H9 (cell line): ENCODE data around the gene HDAC1. TPM values are rescaled to one million over a fixed set of nuclear protein-coding genes. Genes with fewer than 3 reads are reported as not detected.
"Not testable (repeated sequence)": the region's sequence is repeated elsewhere in the genome, so short reads cannot be mapped to it uniquely, and the experiment has no call there.

Experiments
- DNase-seq: peaks from one replicate; pipeline ENCODE4 v3.0.0-alpha.2; 2017
- H2AFZ ChIP-seq: one replicate; pipeline ENCODE4 v1.6.1; 2013; ENCODE audit warnings: mild to moderate bottlenecking, low read length, control low read depth, moderate library complexity
- H2AK5ac ChIP-seq: 2 replicates; pipeline ENCODE4 v1.6.1; 2013; ENCODE audit warnings: low read length, control low read depth, mixed read lengths; ENCODE audit not compliant: insufficient read length
- H2BK120ac ChIP-seq: one replicate; pipeline ENCODE4 v1.6.1; 2013; ENCODE audit warnings: low read depth, mild to moderate bottlenecking, low read length, control low read depth, inconsistent platforms; ENCODE audit not compliant: poor library complexity, severe bottlenecking
- H2BK12ac ChIP-seq: 2 replicates; pipeline ENCODE4 v1.6.1; 2013; ENCODE audit warnings: low read length, control low read depth, mixed read lengths, low read depth; ENCODE audit not compliant: insufficient read length
- H2BK15ac ChIP-seq: 2 replicates; pipeline ENCODE4 v1.6.1; 2013; ENCODE audit warnings: low read depth, low read length, control low read depth
- H2BK20ac ChIP-seq: one replicate; pipeline ENCODE4 v1.6.1; 2013; ENCODE audit warnings: low read depth, mild to moderate bottlenecking, low read length, control low read depth, inconsistent platforms; ENCODE audit not compliant: poor library complexity, severe bottlenecking
- H2BK5ac ChIP-seq: 2 replicates; pipeline ENCODE4 v1.6.1; 2013; ENCODE audit warnings: low read length, control low read depth, mixed read lengths; ENCODE audit not compliant: insufficient read length
- H3K14ac ChIP-seq: 2 replicates; pipeline ENCODE4 v1.6.1; 2013; ENCODE audit warnings: low read length, control low read depth; ENCODE audit not compliant: insufficient read depth
- H3K18ac ChIP-seq: 2 replicates; pipeline ENCODE4 v1.6.1; 2013; ENCODE audit warnings: low read depth, mild to moderate bottlenecking, mixed read lengths, low read length, control low read depth; ENCODE audit not compliant: insufficient read length
- H3K23ac ChIP-seq: 2 replicates; pipeline ENCODE4 v1.6.1; 2013; ENCODE audit warnings: low read length, control low read depth, mixed read lengths, low read depth; ENCODE audit not compliant: insufficient read length
- H3K23me2 ChIP-seq: 2 replicates; pipeline ENCODE4 v1.6.1; 2013; ENCODE audit warnings: low read depth, mild to moderate bottlenecking, mixed read lengths, low read length, control low read depth; ENCODE audit not compliant: insufficient read length, poor library complexity, severe bottlenecking
- H3K27ac ChIP-seq: 2 replicates; pipeline ENCODE4 v1.5.1; 2013; ENCODE audit warnings: low read length, control low read depth, mixed read lengths, low read depth; ENCODE audit not compliant: insufficient read length
- H3K27me3 ChIP-seq: 2 replicates; pipeline ENCODE4 v1.6.1; 2013; ENCODE audit warnings: low read length, control low read depth, inconsistent platforms; ENCODE audit not compliant: insufficient read depth
- H3K4ac ChIP-seq: 2 replicates; pipeline ENCODE4 v1.6.1; 2013; ENCODE audit warnings: low read depth, mild to moderate bottlenecking, control low read depth, inconsistent platforms, low read length, moderate library complexity
- H3K4me1 ChIP-seq: 2 replicates; pipeline ENCODE4 v1.6.1; 2013; ENCODE audit warnings: low read length, control low read depth, inconsistent platforms; ENCODE audit not compliant: insufficient read depth
- H3K4me2 ChIP-seq: 2 replicates; pipeline ENCODE4 v1.6.1; 2013; ENCODE audit warnings: low read length, control low read depth, mixed read lengths; ENCODE audit not compliant: insufficient read length, insufficient read depth
- H3K56ac ChIP-seq: 2 replicates; pipeline ENCODE4 v1.6.1; 2013; ENCODE audit warnings: low read depth, mild to moderate bottlenecking, mixed read lengths, low read length, control low read depth; ENCODE audit not compliant: insufficient read length
- H3K79me1 ChIP-seq: 2 replicates; pipeline ENCODE4 v1.6.1; 2013; ENCODE audit warnings: low read depth, mild to moderate bottlenecking, moderate library complexity, low read length, control low read depth, inconsistent platforms; ENCODE audit not compliant: insufficient read depth, poor library complexity, severe bottlenecking
- H3K79me2 ChIP-seq: 2 replicates; pipeline ENCODE4 v1.6.1; 2013; ENCODE audit warnings: low read length, control low read depth, inconsistent platforms; ENCODE audit not compliant: insufficient read depth
- H3K9ac ChIP-seq: 2 replicates; pipeline ENCODE4 v1.6.1; 2013; ENCODE audit warnings: low read length, control low read depth, mixed read lengths; ENCODE audit not compliant: insufficient read length; ENCODE audit errors: extremely low read depth
- H3K9me3 ChIP-seq: one replicate; pipeline ENCODE4 v1.6.1; 2013; ENCODE audit warnings: low read depth, low read length, inconsistent platforms; ENCODE audit not compliant: control insufficient read depth
- H3T11ph ChIP-seq: one replicate; pipeline ENCODE4 v1.6.1; 2013; ENCODE audit warnings: mild to moderate bottlenecking, low read length, control low read depth, inconsistent platforms
- H4K20me1 ChIP-seq: one replicate; pipeline ENCODE4 v1.6.1; 2013; ENCODE audit not compliant: control insufficient read depth, insufficient read length, insufficient read depth
- H4K5ac ChIP-seq: 2 replicates; pipeline ENCODE4 v1.6.1; 2013; ENCODE audit warnings: low read depth, mild to moderate bottlenecking, mixed read lengths, low read length, control low read depth; ENCODE audit not compliant: insufficient read length
- H4K8ac ChIP-seq: replicated peaks from 2 replicates; pipeline ENCODE4 v1.6.1; 2013; ENCODE audit warnings: low read length, control low read depth, mixed read lengths, low read depth; ENCODE audit not compliant: insufficient read length
- H4K91ac ChIP-seq: 2 replicates; pipeline ENCODE4 v1.6.1; 2013; ENCODE audit warnings: low read depth, mild to moderate bottlenecking, moderate library complexity, mixed read lengths, low read length, control low read depth; ENCODE audit not compliant: insufficient read length
- H3K27ac Mint-ChIP-seq, 3 experiments: 2 replicates in 2 of 3; 3 replicates in 1 of 3; pipeline ENCODE4 v1.8.0; 2020 to 2021; ENCODE audit warnings: mixed read lengths in 3 of 3, mild to moderate bottlenecking in 1 of 3, moderate library complexity in 1 of 3
- H3K27me3 Mint-ChIP-seq: 2 replicates; pipeline ENCODE4 v1.8.0; 2021; ENCODE audit warnings: low read depth, mild to moderate bottlenecking, moderate library complexity, mixed read lengths
- H3K36me3 Mint-ChIP-seq, 3 experiments: 2 replicates in 2 of 3; 3 replicates in 1 of 3; pipeline ENCODE4 v1.8.0; 2020 to 2021; ENCODE audit warnings: low read depth in 3 of 3, mixed read lengths in 3 of 3; ENCODE audit not compliant: insufficient read depth in 1 of 3
- H3K4me1 Mint-ChIP-seq, 2 experiments: 2 replicates each; pipeline ENCODE4 v1.8.0; 2020; ENCODE audit warnings: mixed read lengths in 2 of 2
- H3K4me3 Mint-ChIP-seq, 2 experiments: 2 replicates in 1 of 2; 3 replicates in 1 of 2; pipeline ENCODE4 v1.8.0; 2020 to 2021; ENCODE audit warnings: mild to moderate bottlenecking in 2 of 2, mixed read lengths in 2 of 2, moderate library complexity in 1 of 2
- H3K9me3 Mint-ChIP-seq, 2 experiments: 2 replicates in 1 of 2; 3 replicates in 1 of 2; pipeline ENCODE4 v1.8.0; 2020; ENCODE audit warnings: mild to moderate bottlenecking in 2 of 2, mixed read lengths in 2 of 2, moderate library complexity in 1 of 2
- CTCF ChIP-seq: fragments of 200-600 bp; sonication (generic); conservative IDR thresholded peaks from 3 replicates; pipeline ENCODE4 v1.8.0; 2021; ENCODE audit warnings: antibody characterized with exemption, mild to moderate bottlenecking
- WGBS: extraction: QIAGEN DNeasy Blood & Tissue Kit; methylation state at CpG from one replicate; pipeline ENCODE4 v1.1.7; 2013; ENCODE audit warnings: missing lambda C conversion rate, low lambda C conversion rate, mixed read lengths; ENCODE audit not compliant: insufficient read length; ENCODE audit errors: extremely low coverage; 5-methylcytosine and 5-hydroxymethylcytosine counted together
- total RNA-seq: library from RNA; stranded (reverse); gene quantifications from 2 replicates; pipeline ENCODE4 v1.2.1, GENCODE V29; 2021

The HDAC1 gene
- total RNA-seq, 1 experiment from 2014 or later = 162 TPM

- Histone ChIP-seq H2BK20ac (no peak overlapping the region), H4K5ac (no peak overlapping the region), H3K4ac (no peak overlapping the region), H2BK5ac (no peak overlapping the region), H3K9me3 (no peaks in the 10 kb centered on the region), H4K20me1 (no peaks in the 10 kb centered on the region), H3K27me3 (peaks cover 3% of the 10 kb centered on the region; the same call in 1 of the 2 replicates), H3K9ac (no peak overlapping the region), H3K23ac (no peak overlapping the region), H3K23me2 (peaks cover 7% of the 10 kb centered on the region), H3K4me1 (no peaks in the 10 kb centered on the region), H3K18ac (no peak overlapping the region), H2BK12ac (no peak overlapping the region), H2AFZ (no peak overlapping the region), H3T11ph (no peak overlapping the region), H4K91ac (no peak overlapping the region), H4K8ac (no peak overlapping the region), H2BK15ac (no peak overlapping the region), H3K14ac (no peak overlapping the region), H3K27ac (no peak overlapping the region), H3K4me2 (no peak overlapping the region), H3K56ac (no peak overlapping the region), H2BK120ac (no peak overlapping the region), H2AK5ac (no peak overlapping the region), H3K79me1 (no peaks in the 10 kb centered on the region), H3K79me2 (no peaks in the 10 kb centered on the region)
- Mint-ChIP-seq H3K27ac (peak overlapping the region in 2 of 3 experiments; percentile 2 to 17; a peak in 1 of 7 replicates), H3K4me1 (peaks cover 16 to 18% of the 10 kb centered on the region in 2 experiments), H3K4me3 (peak overlapping the region in 1 of 2 experiments; percentile 1; a peak in 1 of 5 replicates), H3K36me3 (peaks cover 6 to 25% (median 9%) of the 10 kb centered on the region in 3 experiments), H3K27me3 (peaks cover 23% of the 10 kb centered on the region), H3K9me3 (peaks cover 9 to 10% of the 10 kb centered on the region in 2 experiments)
- TF ChIP-seq CTCF = no peak
- no CpG with 5 or more reads among the region's 2 CpGs for WGBS
- no peak for DNase-seq
Observed at GRCh38 chr1:32353886-32354570, 62.1 kb downstream of the HDAC1 start.

GRCh38 chr1:32355778-32356177 lies 63.9 kb downstream of the HDAC1 start:
- DNase-seq, H4K91ac ChIP-seq, H3K18ac ChIP-seq, H4K20me1 ChIP-seq, H2BK12ac ChIP-seq, H3K9me3 Mint-ChIP-seq, H2AK5ac ChIP-seq, H3K23me2 ChIP-seq, H3K9me3 ChIP-seq, H2BK20ac ChIP-seq, H3K4me1 ChIP-seq, H3K27ac Mint-ChIP-seq, H3K4ac ChIP-seq, H3K27ac ChIP-seq, H3K23ac ChIP-seq, H2BK15ac ChIP-seq, H4K8ac ChIP-seq, H4K5ac ChIP-seq, H3K27me3 ChIP-seq, H3K56ac ChIP-seq, H3K4me3 Mint-ChIP-seq, H2BK120ac ChIP-seq, H3K79me1 ChIP-seq, H3K79me2 ChIP-seq, H3K4me2 ChIP-seq, H2BK5ac ChIP-seq, H3K14ac ChIP-seq, H2AFZ ChIP-seq, H3K9ac ChIP-seq, H3T11ph ChIP-seq: not testable (repeated sequence)
- H3K27me3 Mint-ChIP-seq = peaks cover 20% of the 10 kb centered on the region
- H3K36me3 Mint-ChIP-seq = peaks cover 6 to 21% (median 9%) of the 10 kb centered on the region in 3 experiments; a peak in 6 of 7 replicates
- peaks cover 16 to 18% of the 10 kb centered on the region in 2 experiments for H3K4me1 Mint-ChIP-seq
- WGBS = no CpG with 5 or more reads among the region's 6 CpGs
